ENCODE measurements around the gene PDE4D.

PDE4D gene

GRCh38 chr5:59565551-59565950 lies 328.0 kb downstream of the PDE4D start:
- Histone ChIP-seq H3K9me3 (ENCODE audit: control insufficient read depth in 1 of 2, low read length in 2 of 2) (no peaks in the 10 kb centered on the region), H3K27ac (ENCODE audit: low read depth, low read length) (no peak overlapping the region), H3K27me3 (ENCODE audit: control insufficient read depth in 1 of 2, insufficient read depth in 2 of 2, low read length in 2 of 2) (no peaks in the 10 kb centered on the region), H3K9ac (ENCODE audit: low read depth in 1 of 2, low read length in 2 of 2) (no peak overlapping the region), H3K36me3 (ENCODE audit: control insufficient read depth in 1 of 2, insufficient read depth in 2 of 2, low read length in 2 of 2) (no peaks in the 10 kb centered on the region), H3K4me3 (ENCODE audit: low read depth in 1 of 2, low read length in 2 of 2) (no peak overlapping the region), H3K4me1 (ENCODE audit: control insufficient read depth in 1 of 2, insufficient read depth in 2 of 2, low read length in 2 of 2) (peaks cover 10 to 12% of the 10 kb centered on the region in 2 donors)

GRCh38 chr5:59564895-59565294 lies 328.6 kb downstream of the PDE4D start:
- Histone ChIP-seq H3K4me1 (ENCODE audit: control insufficient read depth in 1 of 2, insufficient read depth in 2 of 2, low read length in 2 of 2) (peaks cover 10 to 18% of the 10 kb centered on the region in 2 donors), H3K9ac (ENCODE audit: low read depth in 1 of 2, low read length in 2 of 2) (no peak overlapping the region), H3K9me3 (ENCODE audit: control insufficient read depth in 1 of 2, low read length in 2 of 2) (no peaks in the 10 kb centered on the region), H3K27me3 (ENCODE audit: control insufficient read depth in 1 of 2, insufficient read depth in 2 of 2, low read length in 2 of 2) (no peaks in the 10 kb centered on the region), H3K36me3 (ENCODE audit: control insufficient read depth in 1 of 2, insufficient read depth in 2 of 2, low read length in 2 of 2) (no peaks in the 10 kb centered on the region), H3K4me3 (ENCODE audit: low read depth in 1 of 2, low read length in 2 of 2) (no peak overlapping the region), H3K27ac (ENCODE audit: low read depth, low read length) (no peak overlapping the region)

- Histone ChIP-seq H3K36me3 (ENCODE audit: control insufficient read depth in 1 of 2, insufficient read depth in 2 of 2, low read length in 2 of 2) (no peaks in the 10 kb centered on the region), H3K9ac (ENCODE audit: low read depth in 1 of 2, low read length in 2 of 2) (no peak overlapping the region), H3K27ac (ENCODE audit: low read depth, low read length) (no peak overlapping the region), H3K9me3 (ENCODE audit: control insufficient read depth in 1 of 2, low read length in 2 of 2) (no peaks in the 10 kb centered on the region), H3K4me3 (ENCODE audit: low read depth in 1 of 2, low read length in 2 of 2) (no peak overlapping the region), H3K4me1 (ENCODE audit: control insufficient read depth in 1 of 2, insufficient read depth in 2 of 2, low read length in 2 of 2) (peaks cover 10 to 20% of the 10 kb centered on the region in 2 donors), H3K27me3 (ENCODE audit: control insufficient read depth in 1 of 2, insufficient read depth in 2 of 2, low read length in 2 of 2) (no peaks in the 10 kb centered on the region)
Observed at GRCh38 chr5:59562756-59563389, 330.7 kb downstream of the PDE4D start.

- H3K9me3 ChIP-seq (ENCODE audit: control insufficient read depth in 1 of 2, low read length in 2 of 2), result no peaks in the 10 kb centered on the region
- H3K4me1 ChIP-seq (ENCODE audit: control insufficient read depth in 1 of 2, insufficient read depth in 2 of 2, low read length in 2 of 2), result peaks cover 10 to 19% of the 10 kb centered on the region in 2 donors
- no peak overlapping the region for H3K9ac ChIP-seq (ENCODE audit: low read depth in 1 of 2, low read length in 2 of 2)
- H3K36me3 ChIP-seq (ENCODE audit: control insufficient read depth in 1 of 2, insufficient read depth in 2 of 2, low read length in 2 of 2), result no peaks in the 10 kb centered on the region
- H3K27ac ChIP-seq (ENCODE audit: low read depth, low read length), result no peak overlapping the region
- no peak overlapping the region for H3K4me3 ChIP-seq (ENCODE audit: low read depth in 1 of 2, low read length in 2 of 2)
- H3K27me3 ChIP-seq (ENCODE audit: control insufficient read depth in 1 of 2, insufficient read depth in 2 of 2, low read length in 2 of 2), result no peaks in the 10 kb centered on the region
Observed at GRCh38 chr5:59560553-59560952, 333.0 kb downstream of the PDE4D start.

- Histone ChIP-seq H3K27ac (ENCODE audit: low read depth, low read length) (no peak overlapping the region), H3K4me1 (ENCODE audit: control insufficient read depth in 1 of 2, insufficient read depth in 2 of 2, low read length in 2 of 2) (peaks cover 10 to 16% of the 10 kb centered on the region in 2 donors), H3K9me3 (ENCODE audit: control insufficient read depth in 1 of 2, low read length in 2 of 2) (no peaks in the 10 kb centered on the region), H3K27me3 (ENCODE audit: control insufficient read depth in 1 of 2, insufficient read depth in 2 of 2, low read length in 2 of 2) (no peaks in the 10 kb centered on the region), H3K9ac (ENCODE audit: low read depth in 1 of 2, low read length in 2 of 2) (no peak overlapping the region), H3K4me3 (ENCODE audit: low read depth in 1 of 2, low read length in 2 of 2) (no peak overlapping the region), H3K36me3 (ENCODE audit: control insufficient read depth in 1 of 2, insufficient read depth in 2 of 2, low read length in 2 of 2) (no peaks in the 10 kb centered on the region)
Observed at GRCh38 chr5:59559847-59560246, 333.7 kb downstream of the PDE4D start.

- H3K27ac ChIP-seq (ENCODE audit: low read depth, low read length), result no peak overlapping the region
- no peak overlapping the region for H3K4me3 ChIP-seq (ENCODE audit: low read depth in 1 of 2, low read length in 2 of 2)
- H3K9ac ChIP-seq (ENCODE audit: low read depth in 1 of 2, low read length in 2 of 2), result no peak overlapping the region
- H3K4me1 ChIP-seq (ENCODE audit: control insufficient read depth in 1 of 2, insufficient read depth in 2 of 2, low read length in 2 of 2), result peaks cover 10 to 16% of the 10 kb centered on the region in 2 donors
- no peaks in the 10 kb centered on the region for H3K27me3 ChIP-seq (ENCODE audit: control insufficient read depth in 1 of 2, insufficient read depth in 2 of 2, low read length in 2 of 2)
- H3K36me3 ChIP-seq (ENCODE audit: control insufficient read depth in 1 of 2, insufficient read depth in 2 of 2, low read length in 2 of 2), result no peaks in the 10 kb centered on the region
- no peaks in the 10 kb centered on the region for H3K9me3 ChIP-seq (ENCODE audit: control insufficient read depth in 1 of 2, low read length in 2 of 2)
Observed at GRCh38 chr5:59559323-59559722, 334.2 kb downstream of the PDE4D start.

- Histone ChIP-seq H3K27ac (ENCODE audit: low read depth, low read length) (no peak overlapping the region), H3K4me1 (ENCODE audit: control insufficient read depth in 1 of 2, insufficient read depth in 2 of 2, low read length in 2 of 2) (peaks cover 10 to 20% of the 10 kb centered on the region in 2 donors), H3K4me3 (ENCODE audit: low read depth in 1 of 2, low read length in 2 of 2) (no peak overlapping the region), H3K27me3 (ENCODE audit: control insufficient read depth in 1 of 2, insufficient read depth in 2 of 2, low read length in 2 of 2) (no peaks in the 10 kb centered on the region), H3K36me3 (ENCODE audit: control insufficient read depth in 1 of 2, insufficient read depth in 2 of 2, low read length in 2 of 2) (no peaks in the 10 kb centered on the region), H3K9me3 (ENCODE audit: control insufficient read depth in 1 of 2, low read length in 2 of 2) (no peaks in the 10 kb centered on the region), H3K9ac (ENCODE audit: low read depth in 1 of 2, low read length in 2 of 2) (no peak overlapping the region)
Observed at GRCh38 chr5:59558501-59558900, 335.0 kb downstream of the PDE4D start.

GRCh38 chr5:59557572-59557971 lies 336.0 kb downstream of the PDE4D start:
- Histone ChIP-seq H3K9ac (ENCODE audit: low read depth in 1 of 2, low read length in 2 of 2) (no peak overlapping the region), H3K9me3 (ENCODE audit: control insufficient read depth in 1 of 2, low read length in 2 of 2) (no peaks in the 10 kb centered on the region), H3K27ac (ENCODE audit: low read depth, low read length) (no peak overlapping the region), H3K4me3 (ENCODE audit: low read depth in 1 of 2, low read length in 2 of 2) (no peak overlapping the region), H3K36me3 (ENCODE audit: control insufficient read depth in 1 of 2, insufficient read depth in 2 of 2, low read length in 2 of 2) (no peaks in the 10 kb centered on the region), H3K27me3 (ENCODE audit: control insufficient read depth in 1 of 2, insufficient read depth in 2 of 2, low read length in 2 of 2) (no peaks in the 10 kb centered on the region), H3K4me1 (ENCODE audit: control insufficient read depth in 1 of 2, insufficient read depth in 2 of 2, low read length in 2 of 2) (peaks cover under 1 to 14% of the 10 kb centered on the region in 2 donors)

- Histone ChIP-seq H3K27ac (ENCODE audit: low read depth, low read length) (no peak overlapping the region), H3K27me3 (ENCODE audit: control insufficient read depth in 1 of 2, insufficient read depth in 2 of 2, low read length in 2 of 2) (no peaks in the 10 kb centered on the region), H3K9ac (ENCODE audit: low read depth in 1 of 2, low read length in 2 of 2) (no peak overlapping the region), H3K4me3 (ENCODE audit: low read depth in 1 of 2, low read length in 2 of 2) (no peak overlapping the region), H3K36me3 (ENCODE audit: control insufficient read depth in 1 of 2, insufficient read depth in 2 of 2, low read length in 2 of 2) (no peaks in the 10 kb centered on the region), H3K9me3 (ENCODE audit: control insufficient read depth in 1 of 2, low read length in 2 of 2) (no peaks in the 10 kb centered on the region), H3K4me1 (ENCODE audit: control insufficient read depth in 1 of 2, insufficient read depth in 2 of 2, low read length in 2 of 2) (peaks cover 0 to 13% of the 10 kb centered on the region in 2 donors)
Observed at GRCh38 chr5:59555596-59555995, 337.9 kb downstream of the PDE4D start.

- Histone ChIP-seq H3K4me1 (ENCODE audit: control insufficient read depth in 1 of 2, insufficient read depth in 2 of 2, low read length in 2 of 2) (peaks cover 0 to 4% of the 10 kb centered on the region in 2 donors), H3K9ac (ENCODE audit: low read depth in 1 of 2, low read length in 2 of 2) (no peak overlapping the region), H3K9me3 (ENCODE audit: control insufficient read depth in 1 of 2, low read length in 2 of 2) (no peaks in the 10 kb centered on the region), H3K27ac (ENCODE audit: low read depth, low read length) (no peak overlapping the region), H3K36me3 (ENCODE audit: control insufficient read depth in 1 of 2, insufficient read depth in 2 of 2, low read length in 2 of 2) (no peaks in the 10 kb centered on the region), H3K4me3 (ENCODE audit: low read depth in 1 of 2, low read length in 2 of 2) (no peak overlapping the region), H3K27me3 (ENCODE audit: control insufficient read depth in 1 of 2, insufficient read depth in 2 of 2, low read length in 2 of 2) (no peaks in the 10 kb centered on the region)
Observed at GRCh38 chr5:59554501-59554900, 339.0 kb downstream of the PDE4D start.

Measured in duodenal mucosa (tissue), 2 donors.